ENCODE results near the gene ADAMTS4.

The ADAMTS4 gene

GRCh38 chr1:161171191-161171590 is 27.7 kb downstream of the ADAMTS4 start:
- DNase-seq = no peak

- DNase-seq = no peak
These were observed 29.9 kb downstream of the ADAMTS4 start for GRCh38 chr1:161168906-161169305.

GRCh38 chr1:161166669-161167548 is 31.9 kb downstream of the ADAMTS4 start:
- no peak for DNase-seq

GRCh38 chr1:161165742-161166668 is 32.8 kb downstream of the ADAMTS4 start, which contains the start of gene PPOX:
TSS of gene PPOX (plus strand) at chr1:161166426. CDS start at chr1:161166848, 422 bp downstream.
- peak; percentile 98 for DNase-seq

- DNase-seq = no peak
These were observed 33.8 kb downstream of the ADAMTS4 start for GRCh38 chr1:161164901-161165610.

- no peak for DNase-seq
These were observed 35.1 kb downstream of the ADAMTS4 start for GRCh38 chr1:161163793-161164192.

GRCh38 chr1:161162806-161163205 is 36.0 kb downstream of the ADAMTS4 start:
- no peak for DNase-seq

- no peak for DNase-seq
These were observed 36.8 kb downstream of the ADAMTS4 start for GRCh38 chr1:161162052-161162451.

- DNase-seq = no peak
These were observed 37.2 kb downstream of the ADAMTS4 start for GRCh38 chr1:161161652-161162051.

- no peak for DNase-seq
These were observed 38.1 kb downstream of the ADAMTS4 start for GRCh38 chr1:161160671-161161145.

GRCh38 chr1:161159913-161160243 is 39.0 kb downstream of the ADAMTS4 start:
- no peak for DNase-seq

- peak; percentile 88 for DNase-seq
These were observed 39.6 kb downstream of the ADAMTS4 start, which contains the start of gene USP21 for GRCh38 chr1:161159087-161159912. TSS of gene USP21 (plus strand) at chr1:161159500. CDS start at chr1:161160641, 1,141 bp downstream.

GRCh38 chr1:161158316-161159010 is 40.4 kb downstream of the ADAMTS4 start:
- DNase-seq = no peak

GRCh38 chr1:161157867-161158266 is 41.0 kb downstream of the ADAMTS4 start:
- DNase-seq = no peak

GRCh38 chr1:161153682-161154337 is 45.0 kb downstream of the ADAMTS4 start, which contains the start of gene UFC1:
TSS of gene UFC1 (plus strand) at chr1:161153978. CDS start at chr1:161153998, 20 bp downstream.
- peak; percentile 88 for DNase-seq

GRCh38 chr1:161153176-161153575 is 45.7 kb downstream of the ADAMTS4 start:
- no peak for DNase-seq

GRCh38 chr1:161145832-161146231 is 53.0 kb downstream of the ADAMTS4 start:
- no peak for DNase-seq

GRCh38 chr1:161140755-161141400 is 58.0 kb downstream of the ADAMTS4 start:
- no peak for DNase-seq

- DNase-seq = peak; percentile 41
These were observed 59.1 kb downstream of the ADAMTS4 start for GRCh38 chr1:161139766-161140165.

- no peak for DNase-seq
These were observed 60.4 kb downstream of the ADAMTS4 start for GRCh38 chr1:161138431-161138830.
